Measurements from ENCODE around the gene TOMM40. TPM values are rescaled to one million over a fixed set of nuclear protein-coding genes. Genes with fewer than 3 reads are reported as not detected.
A peak's percentile ranks its signal among the peaks of the same experiment; 100 is the strongest.
"Not testable (repeated sequence)": the region's sequence is repeated elsewhere in the genome, so short reads cannot be mapped to it uniquely, and the experiment has no call there.

TOMM40 gene
- polyA plus RNA-seq, 1 donor from 2014 or later: 42.6 TPM

GRCh38 chr19:44925114-44925891 is 34.2 kb downstream of the TOMM40 start:
- H3K4me3 Mint-ChIP-seq: no peak overlapping the region
- peaks cover 2% of the 10 kb centered on the region for H3K36me3 Mint-ChIP-seq
- no peak overlapping the region for H3K27ac Mint-ChIP-seq
- peaks cover 3 to 8% (median 4%) of the 10 kb centered on the region in 3 donors for H3K4me1 Mint-ChIP-seq
- H3K9me3 Mint-ChIP-seq: no peaks in the 10 kb centered on the region
- H3K27me3 Mint-ChIP-seq: peaks cover 20% of the 10 kb centered on the region

GRCh38 chr19:44926245-44927077 is 35.4 kb downstream of the TOMM40 start:
- peaks cover 20% of the 10 kb centered on the region for H3K27me3 Mint-ChIP-seq
- peak overlapping the region in 2 of 3 donors; percentile 22 to 86 for H3K27ac Mint-ChIP-seq
- not testable (repeated sequence) for H3K36me3 Mint-ChIP-seq, H3K9me3 Mint-ChIP-seq, H3K4me1 Mint-ChIP-seq
- H3K4me3 Mint-ChIP-seq: peak overlapping the region in 3 of 4 donors; percentile 23 to 91 (median 75)

- Mint-ChIP-seq H3K4me1 (peaks cover 3 to 6% (median 4%) of the 10 kb centered on the region in 3 donors), H3K27me3 (peaks cover 20% of the 10 kb centered on the region), H3K27ac (no peak overlapping the region), H3K4me3 (no peak overlapping the region), H3K36me3 (no peaks in the 10 kb centered on the region), H3K9me3 (no peaks in the 10 kb centered on the region)
Measured at GRCh38 chr19:44927746-44928145, 36.7 kb downstream of the TOMM40 start.

- H3K27ac Mint-ChIP-seq: no peak overlapping the region
- peak overlapping the region in 1 of 4 donors; percentile 28 for H3K4me3 Mint-ChIP-seq
- no peaks in the 10 kb centered on the region for H3K9me3 Mint-ChIP-seq
- peaks cover 3 to 10% (median 4%) of the 10 kb centered on the region in 3 donors for H3K4me1 Mint-ChIP-seq
- peaks cover 24% of the 10 kb centered on the region for H3K27me3 Mint-ChIP-seq
- no peaks in the 10 kb centered on the region for H3K36me3 Mint-ChIP-seq
Measured at GRCh38 chr19:44930088-44930487, 39.0 kb downstream of the TOMM40 start.

- H3K9me3 Mint-ChIP-seq: no peaks in the 10 kb centered on the region
- H3K4me3 Mint-ChIP-seq: no peak overlapping the region
- peaks cover 13% of the 10 kb centered on the region for H3K27me3 Mint-ChIP-seq
- peaks cover 3 to 9% (median 4%) of the 10 kb centered on the region in 3 donors for H3K4me1 Mint-ChIP-seq
- H3K36me3 Mint-ChIP-seq: no peaks in the 10 kb centered on the region
- H3K27ac Mint-ChIP-seq: no peak overlapping the region
Measured at GRCh38 chr19:44931541-44931940, 40.5 kb downstream of the TOMM40 start.

GRCh38 chr19:44939668-44940067 is 48.6 kb downstream of the TOMM40 start:
- Mint-ChIP-seq H3K9me3 (no peaks in the 10 kb centered on the region), H3K4me1 (peaks cover 5 to 18% (median 9%) of the 10 kb centered on the region in 3 donors)

GRCh38 chr19:44942067-44942571 is 51.1 kb downstream of the TOMM40 start, which contains the start of gene APOC4:
TSS of gene APOC4 (plus strand) at chr19:44942237. CDS start at chr19:44942278, 41 bp downstream.
- H3K4me1 Mint-ChIP-seq: peaks cover 7 to 16% (median 9%) of the 10 kb centered on the region in 3 donors
- H3K4me3 Mint-ChIP-seq: peak within 1 kb of the TSS in 2 of 4 donors; percentile 6 to 79
- no peaks in the 10 kb centered on the region for H3K27me3 Mint-ChIP-seq
- no peaks in the 10 kb centered on the region for H3K9me3 Mint-ChIP-seq
- peaks cover 1% of the 10 kb centered on the region for H3K36me3 Mint-ChIP-seq
- H3K27ac Mint-ChIP-seq: no peak within 1 kb of the TSS

More at GRCh38 chr19:44939668-44940067, 48.6 kb downstream of the TOMM40 start:
- H3K27ac Mint-ChIP-seq: no peak overlapping the region
- H3K27me3 Mint-ChIP-seq: peaks cover 2% of the 10 kb centered on the region
- H3K36me3 Mint-ChIP-seq: no peaks in the 10 kb centered on the region
- no peak overlapping the region for H3K4me3 Mint-ChIP-seq

GRCh38 chr19:44943801-44944249 is 52.8 kb downstream of the TOMM40 start:
- peak overlapping the region in 2 of 3 donors; percentile 8 to 26 for H3K27ac Mint-ChIP-seq
- no peaks in the 10 kb centered on the region for H3K9me3 Mint-ChIP-seq
- H3K36me3 Mint-ChIP-seq: peaks cover 1% of the 10 kb centered on the region
- H3K4me1 Mint-ChIP-seq: peaks cover 9 to 16% (median 9%) of the 10 kb centered on the region in 3 donors
- peak overlapping the region in 3 of 4 donors; percentile 10 to 92 (median 77) for H3K4me3 Mint-ChIP-seq
- H3K27me3 Mint-ChIP-seq: no peaks in the 10 kb centered on the region

GRCh38 chr19:44947041-44947581 is 56.1 kb downstream of the TOMM40 start:
- Mint-ChIP-seq H3K27me3 (no peaks in the 10 kb centered on the region), H3K4me3 (no peak overlapping the region), H3K9me3 (no peaks in the 10 kb centered on the region), H3K36me3 (peaks cover 1% of the 10 kb centered on the region), H3K27ac (no peak overlapping the region), H3K4me1 (peaks cover 10 to 14% (median 11%) of the 10 kb centered on the region in 3 donors)

- Mint-ChIP-seq H3K4me3 (peak overlapping the region in 1 of 4 donors; percentile 43), H3K27ac (peak overlapping the region in 2 of 3 donors; percentile 25 to 94), H3K27me3 (no peaks in the 10 kb centered on the region), H3K4me1 (peaks cover 7 to 14% (median 8%) of the 10 kb centered on the region in 3 donors), H3K36me3 (peaks cover 1% of the 10 kb centered on the region), H3K9me3 (no peaks in the 10 kb centered on the region)
Measured at GRCh38 chr19:44948237-44948636, 57.2 kb downstream of the TOMM40 start.

GRCh38 chr19:44948763-44949374 is 57.8 kb downstream of the TOMM40 start:
- Mint-ChIP-seq H3K27ac (peak overlapping the region in 1 of 3 donors; percentile 94), H3K4me3 (peak overlapping the region in 1 of 4 donors; percentile 43), H3K4me1 (peaks cover 4 to 11% (median 6%) of the 10 kb centered on the region in 3 donors), H3K27me3 (no peaks in the 10 kb centered on the region), H3K9me3 (no peaks in the 10 kb centered on the region), H3K36me3 (peaks cover 1% of the 10 kb centered on the region)

GRCh38 chr19:44949550-44949949 is 58.5 kb downstream of the TOMM40 start:
- Mint-ChIP-seq H3K36me3 (peaks cover 1% of the 10 kb centered on the region), H3K27me3 (peaks cover under 1% of the 10 kb centered on the region), H3K9me3 (no peaks in the 10 kb centered on the region), H3K4me3 (no peak overlapping the region), H3K4me1 (peaks cover 3 to 11% (median 6%) of the 10 kb centered on the region in 3 donors), H3K27ac (no peak overlapping the region)

GRCh38 chr19:44951179-44952159 is 60.4 kb downstream of the TOMM40 start:
- Mint-ChIP-seq H3K36me3 (peaks cover 1% of the 10 kb centered on the region), H3K9me3 (no peaks in the 10 kb centered on the region), H3K27ac (peak overlapping the region; percentile 31 to 73 (median 64)), H3K4me3 (peak overlapping the region in 2 of 4 donors; percentile 7 to 54), H3K27me3 (peaks cover 2% of the 10 kb centered on the region), H3K4me1 (peaks cover 14 to 25% (median 18%) of the 10 kb centered on the region in 3 donors)

All from IgD-negative memory B cell (primary cell).